ENCODE measurements around the gene RABAC1.

GRCh38 chr19:41944336-41944735, 14.8 kb downstream of the RABAC1 start:
- TF ChIP-seq, protein P1, sequence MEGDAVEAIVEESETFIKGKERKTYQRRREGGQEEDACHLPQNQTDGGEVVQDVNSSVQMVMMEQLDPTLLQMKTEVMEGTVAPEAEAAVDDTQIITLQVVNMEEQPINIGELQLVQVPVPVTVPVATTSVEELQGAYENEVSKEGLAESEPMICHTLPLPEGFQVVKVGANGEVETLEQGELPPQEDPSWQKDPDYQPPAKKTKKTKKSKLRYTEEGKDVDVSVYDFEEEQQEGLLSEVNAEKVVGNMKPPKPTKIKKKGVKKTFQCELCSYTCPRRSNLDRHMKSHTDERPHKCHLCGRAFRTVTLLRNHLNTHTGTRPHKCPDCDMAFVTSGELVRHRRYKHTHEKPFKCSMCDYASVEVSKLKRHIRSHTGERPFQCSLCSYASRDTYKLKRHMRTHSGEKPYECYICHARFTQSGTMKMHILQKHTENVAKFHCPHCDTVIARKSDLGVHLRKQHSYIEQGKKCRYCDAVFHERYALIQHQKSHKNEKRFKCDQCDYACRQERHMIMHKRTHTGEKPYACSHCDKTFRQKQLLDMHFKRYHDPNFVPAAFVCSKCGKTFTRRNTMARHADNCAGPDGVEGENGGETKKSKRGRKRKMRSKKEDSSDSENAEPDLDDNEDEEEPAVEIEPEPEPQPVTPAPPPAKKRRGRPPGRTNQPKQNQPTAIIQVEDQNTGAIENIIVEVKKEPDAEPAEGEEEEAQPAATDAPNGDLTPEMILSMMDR (IDR thresholded peaks at IDR 0.05; ENCODE audit: insufficient read depth, low read length, poor library complexity, severe bottlenecking) = no peak
- TF ChIP-seq EZH2phosphoT487 (conservative IDR thresholded peaks at IDR 0.05; ENCODE audit: low read length) = no peak
